GM12801 (cell line): ENCODE data around the gene PTCH2.

Source experiments
- TF ChIP-seq, protein P1 (sequence below): IDR thresholded peaks from one replicate; pipeline ENCODE4 v1.5.1; 2011; ENCODE audit warnings: control low read depth; ENCODE audit not compliant: insufficient read length; ENCODE audit errors: extremely low read depth

Gene PTCH2, protein sequence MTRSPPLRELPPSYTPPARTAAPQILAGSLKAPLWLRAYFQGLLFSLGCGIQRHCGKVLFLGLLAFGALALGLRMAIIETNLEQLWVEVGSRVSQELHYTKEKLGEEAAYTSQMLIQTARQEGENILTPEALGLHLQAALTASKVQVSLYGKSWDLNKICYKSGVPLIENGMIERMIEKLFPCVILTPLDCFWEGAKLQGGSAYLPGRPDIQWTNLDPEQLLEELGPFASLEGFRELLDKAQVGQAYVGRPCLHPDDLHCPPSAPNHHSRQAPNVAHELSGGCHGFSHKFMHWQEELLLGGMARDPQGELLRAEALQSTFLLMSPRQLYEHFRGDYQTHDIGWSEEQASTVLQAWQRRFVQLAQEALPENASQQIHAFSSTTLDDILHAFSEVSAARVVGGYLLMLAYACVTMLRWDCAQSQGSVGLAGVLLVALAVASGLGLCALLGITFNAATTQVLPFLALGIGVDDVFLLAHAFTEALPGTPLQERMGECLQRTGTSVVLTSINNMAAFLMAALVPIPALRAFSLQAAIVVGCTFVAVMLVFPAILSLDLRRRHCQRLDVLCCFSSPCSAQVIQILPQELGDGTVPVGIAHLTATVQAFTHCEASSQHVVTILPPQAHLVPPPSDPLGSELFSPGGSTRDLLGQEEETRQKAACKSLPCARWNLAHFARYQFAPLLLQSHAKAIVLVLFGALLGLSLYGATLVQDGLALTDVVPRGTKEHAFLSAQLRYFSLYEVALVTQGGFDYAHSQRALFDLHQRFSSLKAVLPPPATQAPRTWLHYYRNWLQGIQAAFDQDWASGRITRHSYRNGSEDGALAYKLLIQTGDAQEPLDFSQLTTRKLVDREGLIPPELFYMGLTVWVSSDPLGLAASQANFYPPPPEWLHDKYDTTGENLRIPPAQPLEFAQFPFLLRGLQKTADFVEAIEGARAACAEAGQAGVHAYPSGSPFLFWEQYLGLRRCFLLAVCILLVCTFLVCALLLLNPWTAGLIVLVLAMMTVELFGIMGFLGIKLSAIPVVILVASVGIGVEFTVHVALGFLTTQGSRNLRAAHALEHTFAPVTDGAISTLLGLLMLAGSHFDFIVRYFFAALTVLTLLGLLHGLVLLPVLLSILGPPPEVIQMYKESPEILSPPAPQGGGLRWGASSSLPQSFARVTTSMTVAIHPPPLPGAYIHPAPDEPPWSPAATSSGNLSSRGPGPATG

DNA sequence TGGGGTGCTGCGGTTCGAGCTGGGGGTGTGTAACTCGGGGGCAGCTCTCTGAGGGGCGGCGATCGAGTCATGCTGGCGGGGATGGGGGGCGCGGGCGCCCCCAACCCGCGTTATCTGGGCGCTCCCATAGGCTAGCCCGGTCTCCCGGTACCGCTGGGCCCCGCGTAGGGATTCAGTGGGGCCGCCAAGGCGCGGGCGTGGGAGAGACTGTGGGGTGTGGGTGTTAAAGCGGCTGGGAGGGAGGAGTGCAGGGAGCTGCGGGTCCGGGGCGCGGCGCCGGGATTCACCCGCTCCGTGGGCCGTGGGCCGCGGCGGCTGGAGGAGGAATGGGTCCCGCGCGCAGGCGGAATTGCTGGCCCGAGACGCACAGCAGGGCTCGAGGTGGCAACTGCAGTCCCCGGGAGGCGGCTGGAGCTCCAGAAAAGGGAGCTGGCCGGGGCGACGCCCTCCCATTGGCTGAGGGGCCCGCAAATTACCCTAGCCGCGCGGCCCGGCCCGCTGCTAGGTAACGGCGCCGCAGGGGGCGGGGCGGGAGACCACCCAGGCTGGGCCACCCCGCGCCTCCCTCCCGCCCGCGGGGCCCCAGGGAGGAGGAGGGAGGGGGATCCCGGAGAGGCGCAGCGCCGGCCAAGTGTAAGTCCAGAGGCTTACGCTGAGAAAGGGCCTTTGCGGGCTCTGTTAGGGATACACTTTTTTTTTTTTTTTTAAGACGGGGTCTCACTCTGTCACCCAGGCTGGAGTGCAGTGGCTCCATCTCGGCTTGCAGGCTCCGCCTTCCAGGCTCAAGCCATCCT lies at the start of gene PTCH2:
Gene PTCH2 (minus strand): TSS at position 392 of the 794 bp plus-strand sequence. CDS start 321 bp downstream, at position 71.
- TF ChIP-seq, protein P1, sequence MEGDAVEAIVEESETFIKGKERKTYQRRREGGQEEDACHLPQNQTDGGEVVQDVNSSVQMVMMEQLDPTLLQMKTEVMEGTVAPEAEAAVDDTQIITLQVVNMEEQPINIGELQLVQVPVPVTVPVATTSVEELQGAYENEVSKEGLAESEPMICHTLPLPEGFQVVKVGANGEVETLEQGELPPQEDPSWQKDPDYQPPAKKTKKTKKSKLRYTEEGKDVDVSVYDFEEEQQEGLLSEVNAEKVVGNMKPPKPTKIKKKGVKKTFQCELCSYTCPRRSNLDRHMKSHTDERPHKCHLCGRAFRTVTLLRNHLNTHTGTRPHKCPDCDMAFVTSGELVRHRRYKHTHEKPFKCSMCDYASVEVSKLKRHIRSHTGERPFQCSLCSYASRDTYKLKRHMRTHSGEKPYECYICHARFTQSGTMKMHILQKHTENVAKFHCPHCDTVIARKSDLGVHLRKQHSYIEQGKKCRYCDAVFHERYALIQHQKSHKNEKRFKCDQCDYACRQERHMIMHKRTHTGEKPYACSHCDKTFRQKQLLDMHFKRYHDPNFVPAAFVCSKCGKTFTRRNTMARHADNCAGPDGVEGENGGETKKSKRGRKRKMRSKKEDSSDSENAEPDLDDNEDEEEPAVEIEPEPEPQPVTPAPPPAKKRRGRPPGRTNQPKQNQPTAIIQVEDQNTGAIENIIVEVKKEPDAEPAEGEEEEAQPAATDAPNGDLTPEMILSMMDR, result no peak

DNA sequence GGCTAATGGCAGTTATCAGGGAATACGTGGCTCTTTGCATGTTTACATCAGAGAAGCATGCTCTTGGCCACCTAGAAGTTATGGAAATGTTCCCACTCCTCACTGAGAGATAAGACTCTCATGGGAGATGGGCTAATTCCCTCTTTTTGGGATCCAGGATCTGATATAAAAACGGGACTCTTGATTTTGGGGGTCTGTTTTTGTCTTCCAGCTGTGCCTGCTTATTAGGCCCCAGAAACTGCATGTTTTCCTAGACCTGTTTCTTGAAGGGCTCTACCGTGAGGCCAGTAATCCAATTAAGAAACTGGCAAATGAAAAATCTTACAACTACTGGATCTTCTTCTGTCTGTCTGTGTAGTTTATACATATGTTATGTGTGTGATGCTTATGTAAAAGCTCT lies 47.0 kb upstream of the PTCH2 start:
- TF ChIP-seq, protein P1, result no peak

DNA sequence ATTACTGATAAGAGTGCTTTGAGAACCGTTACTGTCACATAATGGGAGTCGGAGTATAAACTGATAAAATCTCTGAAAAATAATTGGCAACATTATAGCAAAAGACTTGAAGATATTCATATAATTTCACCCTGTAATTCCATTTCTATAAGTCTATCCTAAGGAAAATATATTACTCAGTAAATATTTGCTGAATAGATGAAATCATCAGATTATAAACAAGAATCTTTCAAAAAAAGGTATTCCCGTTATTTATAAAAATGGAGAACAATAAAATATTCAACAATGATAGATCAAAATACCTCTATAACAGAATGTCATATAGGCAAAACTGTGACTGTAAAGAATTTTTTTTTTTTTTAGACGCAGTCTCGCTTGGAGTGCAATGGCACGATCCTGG lies 42.4 kb upstream of the PTCH2 start:
- TF ChIP-seq, protein P1, result no peak

DNA sequence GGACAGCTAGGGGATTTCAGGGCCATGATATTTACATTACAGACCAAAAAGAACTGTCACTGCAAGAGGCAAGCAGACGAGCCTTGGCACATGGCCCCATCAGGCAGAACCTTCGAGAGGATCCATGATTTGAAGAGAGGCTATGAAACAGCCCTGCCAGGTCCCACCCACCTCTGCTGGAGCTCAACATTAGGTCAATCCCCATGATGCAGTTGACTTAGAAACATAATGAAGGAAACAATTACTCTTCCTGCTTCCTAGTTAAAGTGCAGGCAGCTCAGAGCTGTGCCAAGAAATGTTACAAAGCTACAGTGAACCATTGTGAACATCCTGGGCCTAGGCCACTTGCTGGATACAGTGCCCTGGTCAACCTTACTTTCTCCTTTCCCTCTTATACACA lies 41.7 kb upstream of the PTCH2 start:
- TF ChIP-seq, protein P1, result no peak

DNA sequence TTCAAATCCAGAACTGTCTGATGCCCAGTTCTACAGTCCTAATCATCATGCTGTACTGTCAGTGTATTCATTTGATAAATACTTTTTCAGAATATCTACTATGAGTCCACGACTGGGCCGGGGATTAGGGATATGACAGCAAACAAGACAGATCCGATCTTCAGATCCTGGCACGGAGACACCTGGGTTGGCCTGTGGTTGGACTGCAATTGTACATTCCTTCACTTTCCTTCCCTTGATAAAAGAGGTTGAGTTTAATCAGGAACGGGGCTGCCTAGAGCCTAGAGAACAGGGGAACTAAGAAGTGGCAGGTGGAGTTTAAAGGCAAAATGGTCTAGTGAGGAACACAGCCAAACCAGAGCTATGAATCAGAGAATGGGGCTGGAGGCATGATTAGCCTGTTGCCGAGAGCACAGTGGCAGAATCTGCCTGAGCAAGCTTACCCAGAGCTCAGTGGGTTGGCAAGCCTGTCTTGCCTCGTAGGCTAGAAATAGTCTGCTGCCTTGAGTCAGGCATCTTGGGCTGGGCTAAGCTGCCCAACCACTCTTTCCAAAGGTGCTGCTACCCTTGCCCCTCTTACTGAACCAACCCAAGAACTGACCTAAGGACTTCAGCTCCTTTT lies 38.1 kb upstream of the PTCH2 start:
- TF ChIP-seq, protein P1, result no peak

DNA sequence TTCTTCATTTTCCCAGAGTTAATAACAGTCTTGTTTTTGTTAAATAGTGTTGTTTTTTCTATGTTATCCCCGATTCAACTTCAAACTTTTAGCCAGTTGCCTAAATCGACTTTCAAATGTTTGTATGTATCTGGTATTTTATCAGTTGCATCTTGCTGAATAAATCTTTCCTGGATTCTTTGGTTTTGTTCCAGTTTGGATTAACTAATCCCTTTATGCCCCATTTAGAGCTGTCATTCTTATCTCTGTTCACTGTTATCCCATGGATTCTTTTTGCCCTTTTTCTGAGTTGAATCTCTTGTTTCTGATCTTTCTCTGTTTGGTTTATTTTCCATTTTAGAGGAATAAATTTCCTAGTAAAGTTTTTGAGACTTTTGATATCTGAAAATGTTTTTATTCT lies 31.1 kb upstream of the PTCH2 start:
- TF ChIP-seq, protein P1, result no peak
